Measurements from ENCODE around the gene CD300H. TPM values are rescaled to one million over a fixed set of nuclear protein-coding genes. Genes with fewer than 3 reads are reported as not detected.

The CD300H gene
- total RNA-seq, 1 donor from 2014 or later: not detected

GRCh38 chr17:74516561-74517328 is 50.6 kb downstream of the CD300H start:
- no peaks in the 10 kb centered on the region for H3K27me3 ChIP-seq (ENCODE audit: control insufficient read depth, insufficient read depth, low read length)
- H3K4me3 ChIP-seq (ENCODE audit: low read depth, low read length): no peak overlapping the region
- no peak for DNase-seq (ENCODE audit: low read depth)
- FAIRE-seq: no peak
- no peaks in the 10 kb centered on the region for H3K36me3 ChIP-seq (ENCODE audit: control insufficient read depth, insufficient read depth, low read length)
- no peak for TF ChIP-seq CTCF (IDR thresholded peaks at IDR 0.05; ENCODE audit: insufficient read depth, low read length, severe bottlenecking)

GRCh38 chr17:74515941-74516340 is 51.4 kb downstream of the CD300H start:
- Histone ChIP-seq H3K36me3 (ENCODE audit: control insufficient read depth, insufficient read depth, low read length) (no peaks in the 10 kb centered on the region), H3K27me3 (ENCODE audit: control insufficient read depth, insufficient read depth, low read length) (no peaks in the 10 kb centered on the region), H3K4me3 (ENCODE audit: low read depth, low read length) (no peak overlapping the region)
- no peak for TF ChIP-seq CTCF (IDR thresholded peaks at IDR 0.05; ENCODE audit: insufficient read depth, low read length, severe bottlenecking)
- DNase-seq (ENCODE audit: low read depth) (no peak), FAIRE-seq (no peak)

GRCh38 chr17:74514632-74515334 is 52.5 kb downstream of the CD300H start:
- Histone ChIP-seq H3K36me3 (ENCODE audit: control insufficient read depth, insufficient read depth, low read length) (no peaks in the 10 kb centered on the region), H3K4me3 (ENCODE audit: low read depth, low read length) (no peak overlapping the region), H3K27me3 (ENCODE audit: control insufficient read depth, insufficient read depth, low read length) (no peaks in the 10 kb centered on the region)
- FAIRE-seq: no peak
- TF ChIP-seq CTCF (IDR thresholded peaks at IDR 0.05; ENCODE audit: insufficient read depth, low read length, severe bottlenecking): no peak
- no peak for DNase-seq (ENCODE audit: low read depth)

- Histone ChIP-seq H3K4me3 (ENCODE audit: low read depth, low read length) (no peak overlapping the region), H3K36me3 (ENCODE audit: control insufficient read depth, insufficient read depth, low read length) (no peaks in the 10 kb centered on the region), H3K27me3 (ENCODE audit: control insufficient read depth, insufficient read depth, low read length) (no peaks in the 10 kb centered on the region)
- no peak for TF ChIP-seq CTCF (IDR thresholded peaks at IDR 0.05; ENCODE audit: insufficient read depth, low read length, severe bottlenecking)
- DNase-seq (ENCODE audit: low read depth) (peak; percentile 44), FAIRE-seq (peak; percentile 100)
Measured at GRCh38 chr17:74513987-74514631, 53.2 kb downstream of the CD300H start.

GRCh38 chr17:74512624-74513091 is 54.7 kb downstream of the CD300H start:
- Histone ChIP-seq H3K27me3 (ENCODE audit: control insufficient read depth, insufficient read depth, low read length) (no peaks in the 10 kb centered on the region), H3K36me3 (ENCODE audit: control insufficient read depth, insufficient read depth, low read length) (no peaks in the 10 kb centered on the region), H3K4me3 (ENCODE audit: low read depth, low read length) (no peak overlapping the region)
- FAIRE-seq: no peak
- peak; percentile 29 for DNase-seq (ENCODE audit: low read depth)
- TF ChIP-seq CTCF (IDR thresholded peaks at IDR 0.05; ENCODE audit: insufficient read depth, low read length, severe bottlenecking): no peak
